Activated CD4-positive, alpha-beta T cell treated with anti-CD3 and anti-CD28 coated beads, Interleukin-2, amount 50 U/mL, for 1 hour (primary cell): ENCODE data around the gene HTR7.
"Not testable (repeated sequence)": the region's sequence is repeated elsewhere in the genome, so short reads cannot be mapped to it uniquely, and the experiment has no call there.

Source experiments
- DNase-seq: peaks from one replicate; pipeline ENCODE4 v3.0.0-alpha.2; 2020

HTR7 gene

GRCh38 chr10:90856964-90857634 lies 740 bp downstream of the HTR7 start:
- DNase-seq = peak; percentile 2

GRCh38 chr10:90856261-90856660 lies 1.6 kb downstream of the HTR7 start:
- DNase-seq = no peak

GRCh38 chr10:90855126-90855525 lies 2.7 kb downstream of the HTR7 start:
- DNase-seq = no peak

- DNase-seq = no peak
Observed at GRCh38 chr10:90849956-90850749, 7.7 kb downstream of the HTR7 start.

GRCh38 chr10:90847436-90847835 lies 10.4 kb downstream of the HTR7 start:
- DNase-seq = no peak

GRCh38 chr10:90846746-90847145 lies 11.1 kb downstream of the HTR7 start:
- DNase-seq = no peak

- DNase-seq = no peak
Observed at GRCh38 chr10:90845726-90846125, 12.1 kb downstream of the HTR7 start.

GRCh38 chr10:90842725-90843124 lies 15.1 kb downstream of the HTR7 start:
- no peak for DNase-seq

GRCh38 chr10:90837486-90837885 lies 20.4 kb downstream of the HTR7 start:
- no peak for DNase-seq

- DNase-seq = no peak
Observed at GRCh38 chr10:90834326-90834725, 23.5 kb downstream of the HTR7 start.

GRCh38 chr10:90832111-90832510 lies 25.7 kb downstream of the HTR7 start:
- DNase-seq = no peak

- no peak for DNase-seq
Observed at GRCh38 chr10:90822508-90822907, 35.3 kb downstream of the HTR7 start.

- not testable (repeated sequence) for DNase-seq
Observed at GRCh38 chr10:90821864-90822263, 36.0 kb downstream of the HTR7 start.

- DNase-seq = no peak
Observed at GRCh38 chr10:90819911-90820310, 37.9 kb downstream of the HTR7 start.

- no peak for DNase-seq
Observed at GRCh38 chr10:90818736-90819135, 39.1 kb downstream of the HTR7 start.

- DNase-seq = no peak
Observed at GRCh38 chr10:90817128-90817889, 40.5 kb downstream of the HTR7 start.

GRCh38 chr10:90816466-90816865 lies 41.4 kb downstream of the HTR7 start:
- DNase-seq = no peak

- DNase-seq = no peak
Observed at GRCh38 chr10:90813594-90814365, 44.1 kb downstream of the HTR7 start.

- not testable (repeated sequence) for DNase-seq
Observed at GRCh38 chr10:90807106-90807505, 50.7 kb downstream of the HTR7 start.

GRCh38 chr10:90806677-90807076 lies 51.2 kb downstream of the HTR7 start:
- no peak for DNase-seq

GRCh38 chr10:90805206-90805605 lies 52.6 kb downstream of the HTR7 start:
- no peak for DNase-seq

GRCh38 chr10:90804354-90804753 lies 53.5 kb downstream of the HTR7 start:
- DNase-seq = no peak

GRCh38 chr10:90801608-90802007 lies 56.2 kb downstream of the HTR7 start:
- no peak for DNase-seq
